ENCODE measurements around the gene ACTG1.

DNA sequence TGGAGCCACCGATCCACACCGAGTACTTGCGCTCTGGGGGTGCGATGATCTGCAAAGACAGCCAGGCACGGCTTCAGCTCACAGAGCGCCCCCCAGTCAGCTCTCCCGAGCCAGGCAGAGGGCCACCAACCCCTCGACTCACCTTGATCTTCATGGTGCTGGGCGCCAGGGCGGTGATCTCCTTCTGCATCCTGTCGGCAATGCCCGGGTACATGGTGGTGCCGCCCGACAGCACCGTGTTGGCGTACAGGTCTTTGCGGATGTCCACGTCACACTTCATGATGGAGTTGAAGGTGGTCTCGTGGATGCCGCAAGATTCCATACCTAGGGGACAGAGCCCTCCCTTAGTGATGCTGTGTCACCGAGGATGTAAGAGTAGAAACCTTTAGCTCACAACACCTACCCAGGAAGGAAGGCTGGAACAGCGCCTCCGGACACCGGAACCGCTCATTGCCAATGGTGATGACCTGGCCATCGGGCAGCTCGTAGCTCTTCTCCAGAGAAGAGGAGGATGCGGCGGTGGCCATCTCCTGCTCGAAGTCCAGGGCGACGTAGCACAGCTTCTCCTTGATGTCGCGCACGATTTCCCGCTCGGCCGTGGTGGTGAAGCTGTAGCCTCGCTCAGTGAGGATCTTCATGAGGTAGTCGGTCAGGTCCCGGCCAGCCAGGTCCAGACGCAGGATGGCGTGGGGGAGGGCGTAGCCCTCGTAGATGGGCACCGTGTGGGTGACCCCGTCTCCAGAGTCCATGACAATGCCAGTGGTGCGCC is 1.6 kb downstream of the ACTG1 start:
- TF ChIP-seq DIDO1 (tag; IDR thresholded peaks at IDR 0.05; ENCODE audit: low read depth), result no peak
- TF ChIP-seq ZC3H8 (IDR thresholded peaks at IDR 0.05), result no peak
- TF ChIP-seq, protein P1, sequence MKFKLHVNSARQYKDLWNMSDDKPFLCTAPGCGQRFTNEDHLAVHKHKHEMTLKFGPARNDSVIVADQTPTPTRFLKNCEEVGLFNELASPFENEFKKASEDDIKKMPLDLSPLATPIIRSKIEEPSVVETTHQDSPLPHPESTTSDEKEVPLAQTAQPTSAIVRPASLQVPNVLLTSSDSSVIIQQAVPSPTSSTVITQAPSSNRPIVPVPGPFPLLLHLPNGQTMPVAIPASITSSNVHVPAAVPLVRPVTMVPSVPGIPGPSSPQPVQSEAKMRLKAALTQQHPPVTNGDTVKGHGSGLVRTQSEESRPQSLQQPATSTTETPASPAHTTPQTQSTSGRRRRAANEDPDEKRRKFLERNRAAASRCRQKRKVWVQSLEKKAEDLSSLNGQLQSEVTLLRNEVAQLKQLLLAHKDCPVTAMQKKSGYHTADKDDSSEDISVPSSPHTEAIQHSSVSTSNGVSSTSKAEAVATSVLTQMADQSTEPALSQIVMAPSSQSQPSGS (CRISPR knock-in tag; IDR thresholded peaks at IDR 0.05), result no peak
- TF ChIP-seq JUND (IDR thresholded peaks at IDR 0.05; ENCODE audit: borderline replicate concordance, low read depth, low read length), result no peak
- TF ChIP-seq JUND (tag; IDR thresholded peaks at IDR 0.05; ENCODE audit: borderline replicate concordance, low read depth, low read length), result no peak
- TF ChIP-seq, protein P2, sequence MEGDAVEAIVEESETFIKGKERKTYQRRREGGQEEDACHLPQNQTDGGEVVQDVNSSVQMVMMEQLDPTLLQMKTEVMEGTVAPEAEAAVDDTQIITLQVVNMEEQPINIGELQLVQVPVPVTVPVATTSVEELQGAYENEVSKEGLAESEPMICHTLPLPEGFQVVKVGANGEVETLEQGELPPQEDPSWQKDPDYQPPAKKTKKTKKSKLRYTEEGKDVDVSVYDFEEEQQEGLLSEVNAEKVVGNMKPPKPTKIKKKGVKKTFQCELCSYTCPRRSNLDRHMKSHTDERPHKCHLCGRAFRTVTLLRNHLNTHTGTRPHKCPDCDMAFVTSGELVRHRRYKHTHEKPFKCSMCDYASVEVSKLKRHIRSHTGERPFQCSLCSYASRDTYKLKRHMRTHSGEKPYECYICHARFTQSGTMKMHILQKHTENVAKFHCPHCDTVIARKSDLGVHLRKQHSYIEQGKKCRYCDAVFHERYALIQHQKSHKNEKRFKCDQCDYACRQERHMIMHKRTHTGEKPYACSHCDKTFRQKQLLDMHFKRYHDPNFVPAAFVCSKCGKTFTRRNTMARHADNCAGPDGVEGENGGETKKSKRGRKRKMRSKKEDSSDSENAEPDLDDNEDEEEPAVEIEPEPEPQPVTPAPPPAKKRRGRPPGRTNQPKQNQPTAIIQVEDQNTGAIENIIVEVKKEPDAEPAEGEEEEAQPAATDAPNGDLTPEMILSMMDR (IDR thresholded peaks at IDR 0.05 in 2 of 3, conservative IDR thresholded peaks at IDR 0.05 in 1 of 3; ENCODE audit: insufficient read depth in 2 of 3, low read depth in 1 of 3, low read length in 3 of 3), result no peak
- TF ChIP-seq EGR1 (conservative IDR thresholded peaks at IDR 0.05), result no peak
- TF ChIP-seq SMAD2 (IDR thresholded peaks at IDR 0.05; ENCODE audit: low read depth, low read length), result no peak

All from K562 (cell line).